K562 (cell line): ENCODE data around the gene SFRP5. TPM values are rescaled to one million over a fixed set of nuclear protein-coding genes. Genes with fewer than 3 reads are reported as not detected.

Source experiments
- ATAC-seq: fragments of 200-7000 bp; cut with Tn5 transposase; 3 replicates; pipeline ENCODE4 v1.9.1; 2020; ENCODE audit warnings: moderate library complexity
- BruUV-seq: library from RNA; stranded (reverse); fragments of 400-500 nt; replicated peaks from 2 replicates; lab custom pipeline; 2021; lab: Mats Ljungman, UMichigan
- CTCF ChIA-PET: fragments of 300-600 bp; formaldehyde crosslinking; extraction: SDS; loops from one replicate; lab custom pipeline; 2021; ENCODE audit warnings: low intra/inter-chr PET ratio; lab: Yijun Ruan, JAX
- POLR2A ChIA-PET: fragments of 300-600, 350-650 bp; sonication (Branson Sonifier 250); formaldehyde crosslinking; extraction: SDS; loops from one replicate; lab custom pipeline; 2021; ENCODE audit warnings: antibody characterized with exemption, inconsistent platforms; lab: Yijun Ruan, JAX
- DNase-seq, 4 experiments: peaks; one replicate each; pipeline versions ENCODE4 v3.0.0 to v3.0.0-alpha.2; 2011 to 2018; ENCODE audit warnings: low spot score in 3 of 4, mixed read lengths in 3 of 4; ENCODE audit errors: extremely low read depth in 1 of 4
- FAIRE-seq: peaks from 2 replicates; lab custom pipeline; 2011; peaks lifted over from hg19 to GRCh38; lab: Jason Lieb, UNC
- H2AFZ ChIP-seq: 2 replicates; pipeline ENCODE4 v1.6.0; 2011; ENCODE audit warnings: low read depth, low read length, control low read depth, inconsistent platforms
- H3K27ac ChIP-seq: fragments of 200-600 bp; 3 replicates; pipeline ENCODE4 v1.8.0; 2011; ENCODE audit warnings: low read depth, mild to moderate bottlenecking, control low read depth, inconsistent platforms, low read length, moderate library complexity, mixed read lengths; ENCODE audit errors: extremely low read depth
- H3K27me3 ChIP-seq, 2 experiments: fragments of 300-600 bp in 1 of 2; 2 replicates in 1 of 2; 3 replicates in 1 of 2; pipeline versions ENCODE4 v1.6.0 to v1.8.0; 2011; ENCODE audit warnings: inconsistent platforms in 2 of 2, low read length in 2 of 2, mild to moderate bottlenecking in 1 of 2, mixed read lengths in 1 of 2, moderate library complexity in 1 of 2; ENCODE audit not compliant: control insufficient read depth in 2 of 2, insufficient read depth in 2 of 2
- H3K36me3 ChIP-seq: fragments of 300-600 bp; 3 replicates; pipeline ENCODE4 v1.8.0; 2011; ENCODE audit warnings: mild to moderate bottlenecking, low read length, inconsistent platforms; ENCODE audit not compliant: control insufficient read depth, insufficient read depth
- H3K4me1 ChIP-seq, 2 experiments: fragments of 200-600 bp in 1 of 2; replicated peaks in 1 of 2; 2 replicates in 1 of 2; 3 replicates in 1 of 2; pipeline versions ENCODE4 v1.5.1 to v1.8.0; 2011; ENCODE audit warnings: inconsistent platforms in 2 of 2, low read length in 2 of 2, mild to moderate bottlenecking in 1 of 2, mixed read lengths in 1 of 2, moderate library complexity in 1 of 2; ENCODE audit not compliant: control insufficient read depth in 2 of 2, insufficient read depth in 2 of 2
- H3K4me2 ChIP-seq: 2 replicates; pipeline ENCODE4 v1.6.1; 2011; ENCODE audit warnings: low read length, control low read depth, inconsistent platforms, mixed read lengths; ENCODE audit not compliant: insufficient read depth
- H3K4me3 ChIP-seq: fragments of 200-600 bp; sonication (generic), shearing (Covaris generic); 2 replicates; pipeline ENCODE4 v1.5.1; 2016; ENCODE audit warnings: control low read depth, inconsistent platforms
- H3K79me2 ChIP-seq: fragments of 200-600 bp; 3 replicates; pipeline ENCODE4 v1.8.0; 2011; ENCODE audit warnings: low read length, inconsistent platforms; ENCODE audit not compliant: control insufficient read depth, insufficient read depth
- H3K9ac ChIP-seq, 2 experiments: 2 replicates each; pipeline versions ENCODE4 v1.6.0 to v1.6.1; 2011; ENCODE audit warnings: low read depth in 2 of 2, low read length in 2 of 2, control low read depth in 1 of 2, inconsistent platforms in 1 of 2, mild to moderate bottlenecking in 1 of 2, mixed read lengths in 1 of 2; ENCODE audit not compliant: insufficient read depth in 1 of 2
- H3K9me1 ChIP-seq: one replicate; pipeline ENCODE4 v1.6.0; 2011; ENCODE audit warnings: inconsistent platforms, mild to moderate bottlenecking, low read length, moderate library complexity; ENCODE audit not compliant: control insufficient read depth, insufficient read depth
- H3K9me3 ChIP-seq: replicated peaks from 2 replicates; pipeline ENCODE4 v1.5.1; 2011; ENCODE audit warnings: low read depth, low read length, inconsistent platforms; ENCODE audit not compliant: control insufficient read depth, insufficient read depth
- H4K20me1 ChIP-seq: replicated peaks from 2 replicates; pipeline ENCODE4 v1.6.1; 2011; ENCODE audit warnings: low read length, inconsistent platforms, mixed read lengths; ENCODE audit not compliant: control insufficient read depth, insufficient read depth
- ARID1B ChIP-seq: fragments of 450-650 bp; IDR thresholded peaks from 2 replicates; pipeline ENCODE4 v1.6.1; 2016; ENCODE audit warnings: antibody characterized with exemption, mild to moderate bottlenecking, inconsistent platforms
- IRF9 ChIP-seq: fragments of 450-650 bp; IDR thresholded peaks from 2 replicates; pipeline ENCODE4 v1.6.1; 2016; ENCODE audit warnings: missing biosample characterization, missing genetic modification characterization
- NELFE ChIP-seq: IDR thresholded peaks from 2 replicates; pipeline ENCODE4 v1.6.1; 2011; ENCODE audit warnings: mild to moderate bottlenecking; ENCODE audit not compliant: insufficient read depth, insufficient read length
- PCBP1 ChIP-seq: fragments of 200-400 bp; formaldehyde crosslinking; IDR thresholded peaks from 2 replicates; pipeline ENCODE4 v1.6.1; 2018; ENCODE audit warnings: mild to moderate bottlenecking, low read depth, low read length; ENCODE audit not compliant: poor library complexity, severe bottlenecking
- ZFP1 ChIP-seq: fragments of 450-650 bp; formaldehyde crosslinking; IDR thresholded peaks from 2 replicates; pipeline ENCODE4 v1.4.0; 2020; ENCODE audit warnings: mild to moderate bottlenecking, mixed read lengths
- WGBS: fragments of 100-300 bp; shearing (Covaris generic); methylation state at CpG from one replicate; pipeline ENCODE4 v1.1.6; 2016; ENCODE audit warnings: low coverage, mixed read lengths; ENCODE audit not compliant: insufficient coverage; ENCODE audit errors: missing lambda C conversion rate; 5-methylcytosine and 5-hydroxymethylcytosine counted together
- in situ Hi-C: fragments of 300-500 bp; cut with MboI; formaldehyde crosslinking; loops from 4 replicates; pipeline ENCODE4 v1.15.0; 2018; ENCODE audit warnings: inconsistent platforms, mixed read lengths
- intact Hi-C: fragments of 100-400 bp; cut with micrococcal nuclease; formaldehyde crosslinking; loops from 2 replicates; pipeline ENCODE4 v1.14.2; 2022
- polyA plus RNA-seq, 8 experiments: library from polyadenylated mRNA; depleted of rRNA in 4 of 8; stranded (reverse) in 5 of 8; unstranded in 3 of 8; fragments of >200 nt; fragmentation: Nextera tagmentation in 2 of 8; fragmentation: Illumina TruSeq in 1 of 8; extraction: Ambion mirVana in 2 of 8; extraction: Trizol in 1 of 8; gene quantifications; 2 replicates each; pipeline versions ENCODE4 v1.2.1 to v1.2.3, GENCODE V29; 2011 to 2014; ENCODE audit warnings: inconsistent platforms in 1 of 8, missing spikeins in 1 of 8
- total RNA-seq, 7 experiments: library from RNA; depleted of rRNA in 6 of 7; stranded (reverse); fragments of >200 nt in 6 of 7; fragmentation: Illumina TruSeq in 2 of 7; extraction: Trizol in 2 of 7; gene quantifications; 2 replicates each; pipeline versions ENCODE4 v1.2.1 to v1.2.3, GENCODE V29; 2011 to 2021; ENCODE audit warnings: low replicate concordance in 1 of 7
- TF ChIP-seq, protein P1 (sequence below), 3 experiments: IDR thresholded peaks in 2 of 3; conservative IDR thresholded peaks in 1 of 3; 2 replicates each; pipeline ENCODE4 v1.5.1; 2011 to 2012; ENCODE audit warnings: low read length in 3 of 3, mild to moderate bottlenecking in 3 of 3, control low read depth in 2 of 3, improper control_type of control experiment in 1 of 3, inconsistent platforms in 1 of 3, low read depth in 1 of 3, mixed read lengths in 1 of 3, moderate library complexity in 1 of 3; ENCODE audit not compliant: insufficient read depth in 2 of 3
- TF ChIP-seq, protein P2 (sequence below): fragments of 450-650 bp; formaldehyde crosslinking; IDR thresholded peaks from 2 replicates; pipeline ENCODE4 v1.4.0; 2020; ENCODE audit warnings: mild to moderate bottlenecking, moderate library complexity

SFRP5 gene
- total and polyA plus RNA-seq, 9 of the 15 experiments (the other 6 are each of a cell fraction or from before 2014, with no cell fraction given), result 0.07 to 0.29 (median 0.13) TPM; not detected in 3

DNA sequence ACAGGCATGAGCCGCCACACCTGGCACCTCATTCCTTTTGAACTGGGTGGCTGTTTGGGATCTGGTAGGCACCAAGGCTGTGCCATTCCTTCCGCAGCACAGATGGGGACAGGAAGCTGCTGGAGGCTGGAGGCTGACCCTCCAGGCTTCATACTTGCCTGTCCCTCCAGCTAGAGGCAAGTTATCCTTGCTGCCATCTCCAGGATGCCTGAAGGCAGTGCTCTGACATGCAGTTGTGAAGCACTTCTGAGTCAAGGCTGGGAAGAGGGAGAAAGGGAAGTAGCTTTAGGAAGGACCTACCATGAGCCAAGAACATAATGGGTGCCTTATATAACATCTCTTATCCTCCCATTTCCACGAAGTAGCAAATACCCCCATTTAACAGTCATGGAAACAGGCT, 48.8 kb downstream of the SFRP5 start:
- no peaks in the 10 kb centered on the region for H3K27me3 ChIP-seq
- H3K4me2 ChIP-seq, result no peak overlapping the region
- no peak for TF ChIP-seq PCBP1
- TF ChIP-seq IRF9 (tag), result no peak
- TF ChIP-seq NELFE, result no peak
- TF ChIP-seq ARID1B, result no peak
- TF ChIP-seq, protein P1, sequence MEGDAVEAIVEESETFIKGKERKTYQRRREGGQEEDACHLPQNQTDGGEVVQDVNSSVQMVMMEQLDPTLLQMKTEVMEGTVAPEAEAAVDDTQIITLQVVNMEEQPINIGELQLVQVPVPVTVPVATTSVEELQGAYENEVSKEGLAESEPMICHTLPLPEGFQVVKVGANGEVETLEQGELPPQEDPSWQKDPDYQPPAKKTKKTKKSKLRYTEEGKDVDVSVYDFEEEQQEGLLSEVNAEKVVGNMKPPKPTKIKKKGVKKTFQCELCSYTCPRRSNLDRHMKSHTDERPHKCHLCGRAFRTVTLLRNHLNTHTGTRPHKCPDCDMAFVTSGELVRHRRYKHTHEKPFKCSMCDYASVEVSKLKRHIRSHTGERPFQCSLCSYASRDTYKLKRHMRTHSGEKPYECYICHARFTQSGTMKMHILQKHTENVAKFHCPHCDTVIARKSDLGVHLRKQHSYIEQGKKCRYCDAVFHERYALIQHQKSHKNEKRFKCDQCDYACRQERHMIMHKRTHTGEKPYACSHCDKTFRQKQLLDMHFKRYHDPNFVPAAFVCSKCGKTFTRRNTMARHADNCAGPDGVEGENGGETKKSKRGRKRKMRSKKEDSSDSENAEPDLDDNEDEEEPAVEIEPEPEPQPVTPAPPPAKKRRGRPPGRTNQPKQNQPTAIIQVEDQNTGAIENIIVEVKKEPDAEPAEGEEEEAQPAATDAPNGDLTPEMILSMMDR (IDR thresholded peaks at IDR 0.05 in 2 of 3, conservative IDR thresholded peaks at IDR 0.05 in 1 of 3; ENCODE audit: insufficient read depth in 2 of 3, low read depth in 1 of 3, low read length in 3 of 3), result peak in 1 of 3 experiments; percentile 13; a peak in 1 of 6 replicates
- TF ChIP-seq, protein P2, sequence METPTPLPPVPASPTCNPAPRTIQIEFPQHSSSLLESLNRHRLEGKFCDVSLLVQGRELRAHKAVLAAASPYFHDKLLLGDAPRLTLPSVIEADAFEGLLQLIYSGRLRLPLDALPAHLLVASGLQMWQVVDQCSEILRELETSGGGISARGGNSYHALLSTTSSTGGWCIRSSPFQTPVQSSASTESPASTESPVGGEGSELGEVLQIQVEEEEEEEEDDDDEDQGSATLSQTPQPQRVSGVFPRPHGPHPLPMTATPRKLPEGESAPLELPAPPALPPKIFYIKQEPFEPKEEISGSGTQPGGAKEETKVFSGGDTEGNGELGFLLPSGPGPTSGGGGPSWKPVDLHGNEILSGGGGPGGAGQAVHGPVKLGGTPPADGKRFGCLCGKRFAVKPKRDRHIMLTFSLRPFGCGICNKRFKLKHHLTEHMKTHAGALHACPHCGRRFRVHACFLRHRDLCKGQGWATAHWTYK (CRISPR knock-in tag), result no peak
- TF ChIP-seq ZFP1 (CRISPR knock-in tag), result no peak
- no peaks in the 10 kb centered on the region for H3K36me3 ChIP-seq
- H3K9ac ChIP-seq, result no peak overlapping the region
- H3K4me3 ChIP-seq, result no peak overlapping the region
- FAIRE-seq (no peak), ATAC-seq (no peak), DNase-seq (no peak)
- no peaks in the 10 kb centered on the region for H4K20me1 ChIP-seq
- WGBS, result 51% methylated on average over 3 of the region's 3 CpGs
- no peaks in the 10 kb centered on the region for H3K9me1 ChIP-seq
- H3K4me1 ChIP-seq, result peaks cover 12 to 15% of the 10 kb centered on the region in 2 experiments; a peak in 4 of 5 replicates
- no peak overlapping the region for H3K27ac ChIP-seq
- H3K79me2 ChIP-seq, result no peaks in the 10 kb centered on the region
- H2AFZ ChIP-seq, result no peak overlapping the region
- ChIA-PET POLR2A (interaction anchor here (0.7 to 1.8 kb wide), 4 partner anchors 9 to 21 kb away, joined by 3 to 7 read pairs (median 4); partner anchors contain the start of gene ZFYVE27), CTCF (no interaction called here)
- BruUV-seq, result no TSS peak
- intact Hi-C loops (no loop called here), in situ Hi-C loops (no loop called here)
- no peaks in the 10 kb centered on the region for H3K9me3 ChIP-seq
